ENCODE results near the gene CYTL1. TPM values are rescaled to one million over a fixed set of nuclear protein-coding genes. Genes with fewer than 3 reads are reported as not detected.

The CYTL1 gene
- total and polyA plus RNA-seq, 10 donors = 0.22 to 1.4 (median 1.1) TPM; not detected in 3

DNA sequence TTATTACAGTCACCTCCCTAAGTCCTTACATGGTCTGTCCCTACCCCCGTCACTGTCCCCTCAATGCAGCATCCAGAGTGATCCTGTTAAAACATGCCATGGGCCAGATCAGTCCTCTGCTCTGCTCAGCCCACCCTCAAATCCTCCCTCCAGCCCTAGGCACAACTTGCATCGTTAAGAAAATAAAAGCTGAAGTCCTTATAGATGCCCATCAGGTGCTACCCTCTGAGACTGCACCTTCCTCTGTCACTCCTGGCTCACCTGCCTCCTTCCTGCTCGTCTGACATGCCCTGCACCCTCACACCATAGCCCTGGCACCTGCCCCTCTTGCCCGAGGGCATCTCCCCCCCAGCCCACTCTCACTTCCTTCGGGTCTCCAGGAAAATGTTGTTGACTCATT lies 36.2 kb upstream of the CYTL1 start:
- WGBS, 5 donors = 54 to 68% (median 64%) methylated on average over 5 of the region's 5 CpGs
- intact Hi-C loops (cut with DNase I; ENCODE audit: low total_unique reads) = no loop called here
- Histone ChIP-seq H3K4me3 (no peak overlapping the region), H3K27me3 (replicated peaks in 1 of 7) (peaks cover 0 to 33% (median 19%) of the 10 kb centered on the region in 7 donors), H3K9me3 (peaks cover 0 to 9% (median 5%) of the 10 kb centered on the region in 8 donors), H3K36me3 (no peaks in the 10 kb centered on the region), H3K4me1 (peaks cover 10 to 22% (median 19%) of the 10 kb centered on the region in 6 donors), H3K27ac (no peak overlapping the region)
- no peak for TF ChIP-seq POLR2A (IDR thresholded peaks at IDR 0.05)
- TF ChIP-seq POLR2AphosphoS5 (IDR thresholded peaks at IDR 0.05) = no peak
- TF ChIP-seq, protein P1, sequence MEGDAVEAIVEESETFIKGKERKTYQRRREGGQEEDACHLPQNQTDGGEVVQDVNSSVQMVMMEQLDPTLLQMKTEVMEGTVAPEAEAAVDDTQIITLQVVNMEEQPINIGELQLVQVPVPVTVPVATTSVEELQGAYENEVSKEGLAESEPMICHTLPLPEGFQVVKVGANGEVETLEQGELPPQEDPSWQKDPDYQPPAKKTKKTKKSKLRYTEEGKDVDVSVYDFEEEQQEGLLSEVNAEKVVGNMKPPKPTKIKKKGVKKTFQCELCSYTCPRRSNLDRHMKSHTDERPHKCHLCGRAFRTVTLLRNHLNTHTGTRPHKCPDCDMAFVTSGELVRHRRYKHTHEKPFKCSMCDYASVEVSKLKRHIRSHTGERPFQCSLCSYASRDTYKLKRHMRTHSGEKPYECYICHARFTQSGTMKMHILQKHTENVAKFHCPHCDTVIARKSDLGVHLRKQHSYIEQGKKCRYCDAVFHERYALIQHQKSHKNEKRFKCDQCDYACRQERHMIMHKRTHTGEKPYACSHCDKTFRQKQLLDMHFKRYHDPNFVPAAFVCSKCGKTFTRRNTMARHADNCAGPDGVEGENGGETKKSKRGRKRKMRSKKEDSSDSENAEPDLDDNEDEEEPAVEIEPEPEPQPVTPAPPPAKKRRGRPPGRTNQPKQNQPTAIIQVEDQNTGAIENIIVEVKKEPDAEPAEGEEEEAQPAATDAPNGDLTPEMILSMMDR (IDR thresholded peaks at IDR 0.05 in 8 of 11, conservative IDR thresholded peaks at IDR 0.05 in 3 of 11) = no peak
- no peak for DNase-seq

GRCh38 chr4:5054532-5054931 lies 35.3 kb upstream of the CYTL1 start:
- WGBS, 5 donors = 70 to 76% (median 74%) methylated on average over 5 of the region's 5 CpGs
- TF ChIP-seq, protein P1 (IDR thresholded peaks at IDR 0.05 in 8 of 11, conservative IDR thresholded peaks at IDR 0.05 in 3 of 11) = no peak
- TF ChIP-seq POLR2AphosphoS5 (IDR thresholded peaks at IDR 0.05) = no peak
- no peak for TF ChIP-seq POLR2A (IDR thresholded peaks at IDR 0.05)
- no peak overlapping the region for H3K4me3 ChIP-seq
- no peaks in the 10 kb centered on the region for H3K36me3 ChIP-seq
- no peak overlapping the region for H3K27ac ChIP-seq
- DNase-seq = no peak
- H3K27me3 ChIP-seq (replicated peaks in 1 of 7) = peaks cover 0 to 42% (median 19%) of the 10 kb centered on the region in 7 donors
- intact Hi-C loops (cut with DNase I; ENCODE audit: low total_unique reads) = loop anchor here (5.0 kb wide), 1 partner anchor 62 kb away; no protein-coding TSS in a partner anchor
- H3K9me3 ChIP-seq = peaks cover 0 to under 1% (median 0%) of the 10 kb centered on the region in 8 donors
- H3K4me1 ChIP-seq = peaks cover 14 to 28% (median 21%) of the 10 kb centered on the region in 6 donors

- Histone ChIP-seq H3K4me3 (no peak overlapping the region), H3K27ac (no peak overlapping the region), H3K27me3 (replicated peaks in 1 of 7) (peaks cover 0 to 55% (median 19%) of the 10 kb centered on the region in 7 donors), H3K4me1 (peaks cover 14 to 28% (median 21%) of the 10 kb centered on the region in 6 donors), H3K36me3 (no peaks in the 10 kb centered on the region), H3K9me3 (no peaks in the 10 kb centered on the region)
- TF ChIP-seq POLR2A (IDR thresholded peaks at IDR 0.05) (no peak), POLR2AphosphoS5 (IDR thresholded peaks at IDR 0.05) (no peak)
- DNase-seq = no peak
- intact Hi-C loops (cut with DNase I; ENCODE audit: low total_unique reads) = loop anchor here (5.0 kb wide), 1 partner anchor 61 kb away; no protein-coding TSS in a partner anchor
- WGBS, 5 donors = 56 to 70% (median 69%) methylated on average over 5 to 6 of the region's 6 CpGs
Observed at GRCh38 chr4:5052726-5053425, 33.6 kb upstream of the CYTL1 start.

DNA sequence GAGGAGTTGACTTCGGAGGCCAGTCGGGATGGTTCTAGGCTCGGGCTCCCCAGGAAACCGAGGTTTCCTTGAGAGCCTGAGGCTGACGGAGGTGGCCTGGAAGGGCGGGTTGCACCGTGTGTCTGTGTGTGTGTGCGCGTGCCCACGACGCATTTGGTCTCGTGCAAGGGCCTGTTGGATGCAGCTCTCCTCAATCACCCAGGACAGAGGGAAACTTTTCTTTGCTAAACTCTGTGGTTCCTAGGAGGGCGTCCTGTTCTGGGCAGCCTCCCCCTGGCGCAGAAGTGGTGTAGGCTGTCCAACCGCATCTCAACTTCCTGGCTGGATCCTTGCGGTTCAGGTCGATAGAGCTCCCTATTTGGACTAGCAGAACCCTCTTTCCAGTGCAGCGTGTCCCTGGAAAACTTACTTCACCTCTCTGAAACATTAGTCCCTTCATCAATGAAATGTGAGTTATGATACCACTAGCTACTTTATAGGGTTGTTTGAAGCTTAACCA lies 33.0 kb upstream of the CYTL1 start:
- peaks cover 14 to 28% (median 21%) of the 10 kb centered on the region in 6 donors for H3K4me1 ChIP-seq
- intact Hi-C loops (cut with DNase I; ENCODE audit: low total_unique reads) = loop anchor here (5.0 kb wide), 1 partner anchor 60 kb away; no protein-coding TSS in a partner anchor
- H3K36me3 ChIP-seq = no peaks in the 10 kb centered on the region
- TF ChIP-seq, protein P1 (IDR thresholded peaks at IDR 0.05 in 8 of 11, conservative IDR thresholded peaks at IDR 0.05 in 3 of 11) = no peak
- TF ChIP-seq POLR2A (IDR thresholded peaks at IDR 0.05) (no peak), POLR2AphosphoS5 (IDR thresholded peaks at IDR 0.05) (no peak)
- H3K9me3 ChIP-seq = no peaks in the 10 kb centered on the region
- 7 to 37% (median 23%) methylated on average over 6 to 18 of the region's 18 CpGs for WGBS, 5 donors
- peaks cover 0 to 60% (median 19%) of the 10 kb centered on the region in 7 donors for H3K27me3 ChIP-seq (replicated peaks in 1 of 7)
- no peak overlapping the region for H3K27ac ChIP-seq
- H3K4me3 ChIP-seq = peak overlapping the region in 7 of 8 donors; percentile 42 to 68 (median 49)
- no peak for DNase-seq
